ENCODE results near the gene APOBEC3A.
"Not testable (repeated sequence)": the region's sequence is repeated elsewhere in the genome, so short reads cannot be mapped to it uniquely, and the experiment has no call there.

The APOBEC3A gene

GRCh38 chr22:38981005-38981991 lies 23.9 kb downstream of the APOBEC3A start:
- no peaks in the 10 kb centered on the region for H3K27me3 Mint-ChIP-seq
- peaks cover 4% of the 10 kb centered on the region for H3K9me3 Mint-ChIP-seq
- H3K27ac Mint-ChIP-seq (ENCODE audit: low read depth) = no peak overlapping the region
- DNase-seq (ENCODE audit: low spot score in 2 of 2) (no peak), ATAC-seq (replicated peaks; ENCODE audit: extremely low read depth, poor library complexity, severe bottlenecking) (no peak)
- H3K4me1 Mint-ChIP-seq = peaks cover 30% of the 10 kb centered on the region
- peaks cover 2% of the 10 kb centered on the region for H3K36me3 Mint-ChIP-seq (ENCODE audit: insufficient read depth)
- peak overlapping the region; percentile 80 for H3K4me3 Mint-ChIP-seq

DNA sequence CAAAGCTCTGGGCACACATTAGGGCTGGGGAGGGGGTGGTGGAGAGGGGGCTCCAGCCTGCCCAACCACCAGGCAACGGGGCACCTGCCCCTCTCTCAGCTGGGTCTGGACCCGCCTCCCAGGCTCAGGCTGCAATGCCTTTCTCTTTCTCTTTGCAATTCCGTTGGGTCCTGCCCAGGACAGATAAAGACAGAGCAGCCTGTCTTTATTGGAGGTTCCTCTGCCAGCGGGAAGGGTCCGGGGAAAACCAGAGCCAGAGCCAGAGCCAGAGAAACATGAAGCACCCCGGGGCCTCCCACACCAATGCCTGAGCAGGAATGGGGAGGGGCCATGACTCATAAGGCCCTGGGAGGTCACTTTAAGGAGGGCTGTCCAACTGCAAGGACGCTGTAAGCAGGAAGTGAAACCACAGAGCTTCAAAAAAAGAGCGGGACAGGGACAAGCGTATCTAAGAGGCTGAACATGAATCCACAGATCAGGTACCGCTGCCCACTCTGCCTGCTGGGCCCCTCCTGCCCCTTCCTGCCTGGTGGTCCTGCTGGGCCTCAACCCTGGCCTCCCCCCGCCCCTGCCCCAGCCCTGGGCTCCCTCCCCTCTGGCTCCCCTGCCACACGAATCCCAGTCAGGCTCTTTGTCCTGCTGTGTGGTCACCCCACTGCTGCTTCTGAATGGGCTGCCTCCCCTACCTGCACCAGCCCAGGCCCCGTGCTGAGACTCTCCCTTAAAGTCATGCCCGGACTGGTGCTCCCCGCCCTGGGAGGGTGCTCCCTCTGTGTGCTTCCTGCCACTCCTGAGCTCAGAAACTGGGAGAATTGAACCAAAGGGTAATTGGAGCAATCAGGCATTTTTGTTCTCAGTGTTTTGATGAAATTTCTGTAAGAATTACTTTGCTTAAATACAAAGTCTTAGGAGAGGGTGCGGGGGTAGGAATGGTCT lies 24.9 kb downstream of the APOBEC3A start, which contains the start of gene APOBEC3B:
Gene APOBEC3B, plus strand, starts transcription at position 356 of the 936 bp plus-strand sequence. Its CDS starts 107 bp downstream, at position 463.
- H3K27ac Mint-ChIP-seq (ENCODE audit: low read depth) = peak within 1 kb of the TSS; percentile 59
- H3K27me3 Mint-ChIP-seq = no peaks in the 10 kb centered on the region
- DNase-seq (ENCODE audit: low spot score in 2 of 2) (peak; percentile 30 to 49), ATAC-seq (replicated peaks; ENCODE audit: extremely low read depth, poor library complexity, severe bottlenecking) (peak; percentile 61)
- H3K4me1 Mint-ChIP-seq = peaks cover 30% of the 10 kb centered on the region
- H3K9me3 Mint-ChIP-seq = peaks cover 4% of the 10 kb centered on the region
- H3K4me3 Mint-ChIP-seq = peak within 1 kb of the TSS; percentile 80
- H3K36me3 Mint-ChIP-seq (ENCODE audit: insufficient read depth) = peaks cover 3% of the 10 kb centered on the region

- Mint-ChIP-seq H3K27ac (ENCODE audit: low read depth) (no peak overlapping the region), H3K27me3 (no peaks in the 10 kb centered on the region), H3K9me3 (peaks cover 4% of the 10 kb centered on the region), H3K4me3 (no peak overlapping the region), H3K36me3 (ENCODE audit: insufficient read depth) (peaks cover 3% of the 10 kb centered on the region), H3K4me1 (peaks cover 43% of the 10 kb centered on the region)
- ATAC-seq (replicated peaks; ENCODE audit: extremely low read depth, poor library complexity, severe bottlenecking) (no peak), DNase-seq (ENCODE audit: low spot score in 2 of 2) (no peak)
Measured at GRCh38 chr22:38984224-38984623, 26.8 kb downstream of the APOBEC3A start.

- not testable (repeated sequence) for H3K36me3 Mint-ChIP-seq (ENCODE audit: insufficient read depth); H3K27me3 Mint-ChIP-seq; H3K9me3 Mint-ChIP-seq
- ATAC-seq (replicated peaks; ENCODE audit: extremely low read depth, poor library complexity, severe bottlenecking) (peak; percentile 78), DNase-seq (ENCODE audit: low spot score in 2 of 2) (peak; percentile 38 to 69)
- Mint-ChIP-seq H3K4me3 (peak overlapping the region; percentile 29), H3K4me1 (peaks cover 50% of the 10 kb centered on the region), H3K27ac (ENCODE audit: low read depth) (peak overlapping the region; percentile 86)
Measured at GRCh38 chr22:38984784-38985757, 27.7 kb downstream of the APOBEC3A start.

DNA sequence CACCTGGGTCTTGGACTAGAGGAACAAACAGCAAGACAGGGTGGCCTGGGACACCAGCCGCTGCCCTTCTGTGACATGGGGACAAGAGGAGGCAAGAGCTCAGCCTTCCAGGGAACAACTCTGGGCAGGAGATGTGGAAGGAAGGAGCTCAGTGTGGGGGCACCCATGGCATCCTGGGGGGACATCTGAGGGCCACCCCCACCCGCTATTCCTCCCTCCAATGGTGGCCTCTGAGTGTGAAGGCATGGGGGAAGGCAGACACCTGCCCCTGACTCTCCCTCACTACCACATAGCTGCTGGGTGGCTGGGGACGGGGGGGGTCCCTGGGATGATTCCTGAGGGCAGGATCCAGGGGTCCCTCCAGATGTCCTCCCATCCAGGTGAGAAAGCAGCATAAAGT lies 29.2 kb downstream of the APOBEC3A start:
- peaks cover 50% of the 10 kb centered on the region for H3K4me1 Mint-ChIP-seq
- H3K36me3 Mint-ChIP-seq (ENCODE audit: insufficient read depth) = peaks cover 3% of the 10 kb centered on the region
- peaks cover 4% of the 10 kb centered on the region for H3K9me3 Mint-ChIP-seq
- H3K27me3 Mint-ChIP-seq = no peaks in the 10 kb centered on the region
- ATAC-seq (replicated peaks; ENCODE audit: extremely low read depth, poor library complexity, severe bottlenecking) = no peak
- no peak overlapping the region for H3K4me3 Mint-ChIP-seq
- DNase-seq (ENCODE audit: low spot score in 2 of 2) = no peak
- H3K27ac Mint-ChIP-seq (ENCODE audit: low read depth) = peak overlapping the region; percentile 51

GRCh38 chr22:38987171-38987895 lies 29.9 kb downstream of the APOBEC3A start:
- H3K4me3 Mint-ChIP-seq = no peak overlapping the region
- DNase-seq (ENCODE audit: low spot score in 2 of 2) (no peak), ATAC-seq (replicated peaks; ENCODE audit: extremely low read depth, poor library complexity, severe bottlenecking) (no peak)
- H3K27me3 Mint-ChIP-seq = no peaks in the 10 kb centered on the region
- H3K36me3 Mint-ChIP-seq (ENCODE audit: insufficient read depth) = peaks cover 5% of the 10 kb centered on the region
- no peak overlapping the region for H3K27ac Mint-ChIP-seq (ENCODE audit: low read depth)
- H3K9me3 Mint-ChIP-seq = peaks cover 4% of the 10 kb centered on the region
- peaks cover 43% of the 10 kb centered on the region for H3K4me1 Mint-ChIP-seq

- Mint-ChIP-seq H3K36me3 (ENCODE audit: insufficient read depth) (peaks cover 5% of the 10 kb centered on the region), H3K4me3 (no peak overlapping the region), H3K4me1 (peaks cover 38% of the 10 kb centered on the region), H3K27ac (ENCODE audit: low read depth) (peak overlapping the region; percentile 35), H3K27me3 (peaks cover 16% of the 10 kb centered on the region), H3K9me3 (no peaks in the 10 kb centered on the region)
- DNase-seq (ENCODE audit: low spot score in 2 of 2) (no peak), ATAC-seq (replicated peaks; ENCODE audit: extremely low read depth, poor library complexity, severe bottlenecking) (no peak)
Measured at GRCh38 chr22:38989466-38989865, 32.1 kb downstream of the APOBEC3A start.

GRCh38 chr22:38992871-38993371 lies 35.5 kb downstream of the APOBEC3A start:
- H3K4me3 Mint-ChIP-seq; H3K36me3 Mint-ChIP-seq (ENCODE audit: insufficient read depth); DNase-seq (ENCODE audit: low spot score in 2 of 2); ATAC-seq (replicated peaks; ENCODE audit: extremely low read depth, poor library complexity, severe bottlenecking); H3K27ac Mint-ChIP-seq (ENCODE audit: low read depth); H3K9me3 Mint-ChIP-seq: not testable (repeated sequence)
- peaks cover 24% of the 10 kb centered on the region for H3K4me1 Mint-ChIP-seq
- H3K27me3 Mint-ChIP-seq = peaks cover 45% of the 10 kb centered on the region

GRCh38 chr22:38996105-38996504 lies 38.7 kb downstream of the APOBEC3A start:
- ATAC-seq (replicated peaks; ENCODE audit: extremely low read depth, poor library complexity, severe bottlenecking) (no peak), DNase-seq (ENCODE audit: low spot score in 2 of 2) (no peak)
- peaks cover 50% of the 10 kb centered on the region for H3K27me3 Mint-ChIP-seq
- no peak overlapping the region for H3K27ac Mint-ChIP-seq (ENCODE audit: low read depth)
- peaks cover 2% of the 10 kb centered on the region for H3K36me3 Mint-ChIP-seq (ENCODE audit: insufficient read depth)
- no peaks in the 10 kb centered on the region for H3K4me1 Mint-ChIP-seq
- no peaks in the 10 kb centered on the region for H3K9me3 Mint-ChIP-seq
- no peak overlapping the region for H3K4me3 Mint-ChIP-seq

GRCh38 chr22:38997518-38997917 lies 40.1 kb downstream of the APOBEC3A start:
- H3K9me3 Mint-ChIP-seq = no peaks in the 10 kb centered on the region
- peaks cover 50% of the 10 kb centered on the region for H3K27me3 Mint-ChIP-seq
- DNase-seq (ENCODE audit: low spot score in 2 of 2) = no peak
- ATAC-seq (replicated peaks; ENCODE audit: extremely low read depth, poor library complexity, severe bottlenecking) = no peak
- no peak overlapping the region for H3K4me3 Mint-ChIP-seq
- H3K4me1 Mint-ChIP-seq = no peaks in the 10 kb centered on the region
- H3K36me3 Mint-ChIP-seq (ENCODE audit: insufficient read depth) = no peaks in the 10 kb centered on the region
- no peak overlapping the region for H3K27ac Mint-ChIP-seq (ENCODE audit: low read depth)

- peaks cover 2% of the 10 kb centered on the region for H3K27me3 Mint-ChIP-seq
- no peaks in the 10 kb centered on the region for H3K36me3 Mint-ChIP-seq (ENCODE audit: insufficient read depth)
- H3K4me1 Mint-ChIP-seq = peaks cover 15% of the 10 kb centered on the region
- DNase-seq (ENCODE audit: low spot score in 2 of 2) (peak; percentile 50 to 72), ATAC-seq (replicated peaks; ENCODE audit: extremely low read depth, poor library complexity, severe bottlenecking) (peak; percentile 95)
- H3K27ac Mint-ChIP-seq (ENCODE audit: low read depth) = peak overlapping the region; percentile 25
- H3K9me3 Mint-ChIP-seq = no peaks in the 10 kb centered on the region
- no peak overlapping the region for H3K4me3 Mint-ChIP-seq
Measured at GRCh38 chr22:39003165-39003638, 45.8 kb downstream of the APOBEC3A start.
